H1 (cell line): ENCODE data around the gene FBXL17. TPM values are rescaled to one million over a fixed set of nuclear protein-coding genes. Genes with fewer than 3 reads are reported as not detected.

Experiments used
- CTCF ChIA-PET: fragments of 300-600 bp; sonication (Branson Sonifier 250); formaldehyde crosslinking; loops from one replicate; lab custom pipeline; 2021; ENCODE audit not compliant: partially characterized antibody; lab: Charles Lee
- POLR2A ChIA-PET: fragments of 300-600 bp; sonication (Branson Sonifier 250); formaldehyde crosslinking; loops from one replicate; lab custom pipeline; 2021; ENCODE audit warnings: inconsistent platforms; ENCODE audit not compliant: partially characterized antibody; lab: Charles Lee
- DNase-seq, 2 experiments: peaks; one replicate each; pipeline versions ENCODE4 v3.0.0 to v3.0.0-alpha.2; 2010 to 2022; ENCODE audit warnings: low spot score in 2 of 2, low read depth in 1 of 2, mixed read lengths in 1 of 2
- FAIRE-seq: peaks from 2 replicates; lab custom pipeline; 2011; peaks lifted over from hg19 to GRCh38; lab: Jason Lieb, UNC
- H2AFZ ChIP-seq: 2 replicates; pipeline ENCODE4 v1.8.1; 2012; ENCODE audit warnings: low read length, inconsistent platforms
- H2AK5ac ChIP-seq: 2 replicates; pipeline ENCODE4 v1.6.1; 2013; ENCODE audit warnings: low read depth, low read length
- H2BK120ac ChIP-seq: replicated peaks from 2 replicates; pipeline ENCODE3; 2013; ENCODE audit warnings: low read depth, low read length, inconsistent platforms
- H2BK12ac ChIP-seq: 2 replicates; pipeline ENCODE4 v1.6.1; 2013; ENCODE audit warnings: low read depth, low read length
- H2BK15ac ChIP-seq: 2 replicates; pipeline ENCODE4 v1.6.1; 2013; ENCODE audit warnings: low read length
- H2BK20ac ChIP-seq: 2 replicates; pipeline ENCODE4 v1.6.1; 2013; ENCODE audit warnings: low read length
- H2BK5ac ChIP-seq: 2 replicates; pipeline ENCODE4 v1.6.1; 2013; ENCODE audit warnings: low read depth, low read length
- H3K14ac ChIP-seq: 2 replicates; pipeline ENCODE4 v1.6.1; 2013; ENCODE audit warnings: inconsistent platforms; ENCODE audit not compliant: insufficient read length
- H3K18ac ChIP-seq: 2 replicates; pipeline ENCODE4 v1.6.1; 2013; ENCODE audit warnings: low read length; ENCODE audit errors: extremely low read depth
- H3K23ac ChIP-seq: 2 replicates; pipeline ENCODE4 v1.6.1; 2013; ENCODE audit warnings: inconsistent platforms; ENCODE audit not compliant: insufficient read length
- H3K23me2 ChIP-seq: 2 replicates; pipeline ENCODE4 v1.6.1; 2013; ENCODE audit warnings: low read depth, low read length
- H3K27ac ChIP-seq: 2 replicates; pipeline ENCODE4 v1.6.1; 2011; ENCODE audit warnings: low read depth, low read length, inconsistent platforms
- H3K27me3 ChIP-seq, 4 experiments: replicated peaks in 1 of 4; 1 replicate in 1 of 4; 2 replicates in 3 of 4; pipeline versions ENCODE4 v1.6.1 to v1.8.1; 2011 to 2013; ENCODE audit warnings: low read length in 3 of 4, mild to moderate bottlenecking in 3 of 4, inconsistent platforms in 2 of 4, mixed read lengths in 2 of 4, moderate library complexity in 1 of 4; ENCODE audit not compliant: control insufficient read depth in 3 of 4, insufficient read depth in 3 of 4; ENCODE audit errors: extremely low read depth in 1 of 4
- H3K36me3 ChIP-seq, 4 experiments: 2 replicates each; pipeline versions ENCODE4 v1.6.1 to v1.8.1; 2011 to 2013; ENCODE audit warnings: mild to moderate bottlenecking in 4 of 4, low read length in 3 of 4, moderate library complexity in 2 of 4, control low read depth in 1 of 4, inconsistent platforms in 1 of 4; ENCODE audit not compliant: insufficient read depth in 4 of 4, control insufficient read depth in 2 of 4
- H3K4ac ChIP-seq: replicated peaks from 2 replicates; pipeline ENCODE3; 2013; ENCODE audit warnings: low read length, low read depth, mixed read lengths, inconsistent platforms; ENCODE audit not compliant: insufficient read length
- H3K4me1 ChIP-seq, 4 experiments: replicated peaks in 1 of 4; 1 replicate in 1 of 4; 2 replicates in 3 of 4; pipeline versions ENCODE4 v1.6.1 to v1.8.1; 2011 to 2013; ENCODE audit warnings: low read length in 3 of 4, inconsistent platforms in 2 of 4, mixed read lengths in 1 of 4; ENCODE audit not compliant: insufficient read depth in 4 of 4, control insufficient read depth in 3 of 4
- H3K4me2 ChIP-seq, 2 experiments: 2 replicates each; pipeline versions ENCODE4 v1.6.1 to v1.8.1; 2011 to 2013; ENCODE audit warnings: low read depth in 2 of 2, low read length in 2 of 2, control low read depth in 1 of 2, inconsistent platforms in 1 of 2, mild to moderate bottlenecking in 1 of 2; ENCODE audit not compliant: insufficient read depth in 1 of 2
- H3K4me3 ChIP-seq, 4 experiments: fragments of 200-600, 300-600 bp in 1 of 4; sonication (generic), shearing (Covaris generic), sonication (Bioruptor Twin) in 1 of 4; 2 replicates each; pipeline versions ENCODE4 v1.5.1 to v1.8.1; 2011 to 2016; ENCODE audit warnings: low read length in 4 of 4, low read depth in 3 of 4, control low read depth in 2 of 4, inconsistent platforms in 2 of 4, mild to moderate bottlenecking in 2 of 4, mixed read lengths in 1 of 4, moderate library complexity in 1 of 4; ENCODE audit not compliant: insufficient read depth in 2 of 4; ENCODE audit errors: extremely low read depth in 1 of 4
- H3K56ac ChIP-seq: replicated peaks from 2 replicates; pipeline ENCODE3; 2013; ENCODE audit warnings: low read depth, mild to moderate bottlenecking, mixed read lengths, low read length, inconsistent platforms; ENCODE audit not compliant: insufficient read length
- H3K79me1 ChIP-seq: 2 replicates; pipeline ENCODE4 v1.6.1; 2013; ENCODE audit warnings: low read depth, low read length, control low read depth
- H3K79me2 ChIP-seq, 2 experiments: 2 replicates each; pipeline versions ENCODE4 v1.6.1 to v1.8.1; 2012 to 2013; ENCODE audit warnings: low read length in 2 of 2, mild to moderate bottlenecking in 2 of 2, inconsistent platforms in 1 of 2; ENCODE audit not compliant: insufficient read depth in 2 of 2, control insufficient read depth in 1 of 2
- H3K9ac ChIP-seq, 4 experiments: replicated peaks in 1 of 4; 1 replicate in 1 of 4; 2 replicates in 3 of 4; pipeline versions ENCODE4 v1.6.1 to v1.8.1; 2011 to 2013; ENCODE audit warnings: low read depth in 3 of 4, low read length in 3 of 4, control low read depth in 2 of 4, mild to moderate bottlenecking in 2 of 4, moderate library complexity in 2 of 4, inconsistent platforms in 1 of 4; ENCODE audit errors: extremely low read depth in 1 of 4
- H3K9me3 ChIP-seq, 2 experiments: 2 replicates each; pipeline versions ENCODE4 v1.6.1 to v1.8.1; 2012 to 2013; ENCODE audit warnings: mild to moderate bottlenecking in 2 of 2, moderate library complexity in 2 of 2, control low read depth in 1 of 2, inconsistent platforms in 1 of 2, low read depth in 1 of 2, low read length in 1 of 2, mixed read lengths in 1 of 2; ENCODE audit not compliant: insufficient read depth in 2 of 2
- H4K20me1 ChIP-seq, 2 experiments: replicated peaks in 1 of 2; 2 replicates each; pipeline versions ENCODE3 to v1.8.1; 2011 to 2013; ENCODE audit warnings: inconsistent platforms in 2 of 2, low read length in 2 of 2, mild to moderate bottlenecking in 1 of 2; ENCODE audit not compliant: insufficient read depth in 2 of 2, control insufficient read depth in 1 of 2
- H4K5ac ChIP-seq: 2 replicates; pipeline ENCODE4 v1.6.1; 2013; ENCODE audit warnings: low read length, low read depth, mixed read lengths, inconsistent platforms; ENCODE audit not compliant: insufficient read length
- H4K8ac ChIP-seq: 2 replicates; pipeline ENCODE4 v1.8.0; 2013; ENCODE audit warnings: mild to moderate bottlenecking, moderate library complexity, low read length, inconsistent platforms; ENCODE audit not compliant: insufficient read depth; ENCODE audit errors: extremely low read depth
- H4K91ac ChIP-seq: replicated peaks from 2 replicates; pipeline ENCODE3; 2013; ENCODE audit warnings: low read length, mixed read lengths, inconsistent platforms; ENCODE audit not compliant: insufficient read length
- CBX8 ChIP-seq: fragments of 300-800, 300-1000 bp; sonication (generic); IDR thresholded peaks from 2 replicates; pipeline ENCODE4 v1.7.1; 2016; ENCODE audit warnings: low read depth, low read length, borderline replicate concordance
- FOSL1 ChIP-seq: IDR thresholded peaks from 2 replicates; pipeline ENCODE4 v1.6.1; 2011; ENCODE audit warnings: mild to moderate bottlenecking, low read depth, low read length, moderate library complexity; ENCODE audit not compliant: insufficient read depth
- KDM1A ChIP-seq: fragments of 200-600, 300-600 bp; sonication (generic); IDR thresholded peaks from 2 replicates; pipeline ENCODE4 v1.7.1; 2016; ENCODE audit warnings: mild to moderate bottlenecking, low read length, borderline replicate concordance
- POLR2A ChIP-seq, 2 experiments: IDR thresholded peaks; 1 replicate in 1 of 2; 2 replicates in 1 of 2; pipeline ENCODE4 v1.6.1; 2011; ENCODE audit warnings: low read depth in 2 of 2, low read length in 2 of 2, mild to moderate bottlenecking in 2 of 2; ENCODE audit errors: control extremely low read depth in 1 of 2
- SP2 ChIP-seq: IDR thresholded peaks from 2 replicates; pipeline ENCODE4 v1.6.1; 2012; ENCODE audit warnings: mild to moderate bottlenecking, low read length, inconsistent platforms
- TBP ChIP-seq: IDR thresholded peaks from 2 replicates; pipeline ENCODE4 v1.6.1; 2011; ENCODE audit warnings: low read depth, low read length, improper control_type of control experiment
- TEAD4 ChIP-seq: IDR thresholded peaks from 2 replicates; pipeline ENCODE4 v1.6.1; 2012; ENCODE audit warnings: low read depth, low read length, inconsistent platforms, mixed read lengths
- YY1 ChIP-seq: IDR thresholded peaks from 2 replicates; pipeline ENCODE4 v1.6.1; 2011; ENCODE audit warnings: low read depth, mild to moderate bottlenecking, low read length
- polyA plus RNA-seq, 7 experiments: library from polyadenylated mRNA; depleted of rRNA in 3 of 7; stranded (reverse) in 5 of 7; unstranded in 2 of 7; fragments of >200 nt in 5 of 7; fragments of 200-250 nt in 2 of 7; gene quantifications; 1 replicate in 5 of 7; 2 replicates in 1 of 7; 4 replicates in 1 of 7; pipeline versions ENCODE4 v1.2.1 to v1.2.3, GENCODE V29; 2011 to 2013; ENCODE audit warnings: missing spikeins in 2 of 7, mixed read lengths in 2 of 7
- total RNA-seq: library from RNA; stranded (reverse); fragmentation: NEBNext Ultra II Directional; extraction: Animal tissue kit (Norgen Biotek cat#: 25700); gene quantifications from 2 replicates; pipeline ENCODE4 v1.2.1, GENCODE V29; 2021

The FBXL17 gene
- total and polyA plus RNA-seq, 2 of the 8 experiments (the other 6 are each of a cell fraction or from before 2014, with no cell fraction given) = 0.35 to 4.3 TPM

DNA sequence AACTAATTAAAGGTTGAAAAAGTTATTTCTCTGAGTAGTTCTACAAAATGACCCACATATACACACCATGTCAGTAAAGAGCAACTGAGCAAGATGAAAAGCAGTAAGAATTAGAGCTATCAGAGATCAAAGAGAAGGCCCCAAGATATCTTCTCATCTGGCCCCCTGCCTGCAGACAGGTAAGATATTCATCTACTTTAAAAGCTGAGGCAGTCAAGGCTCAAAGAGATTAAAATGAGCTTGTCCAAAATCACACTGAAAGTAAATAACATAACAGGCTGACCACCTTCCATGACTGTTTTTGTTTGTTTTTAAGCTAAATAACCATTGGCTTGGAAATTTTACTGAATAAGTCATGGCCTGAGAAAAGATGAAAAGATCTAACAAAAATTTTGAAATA, 266.2 kb downstream of the FBXL17 start:
- no peak overlapping the region for H3K4me2 ChIP-seq
- no peaks in the 10 kb centered on the region for H4K20me1 ChIP-seq
- no peaks in the 10 kb centered on the region for H3K27me3 ChIP-seq
- H2BK20ac ChIP-seq = no peak overlapping the region
- no peak overlapping the region for H3K14ac ChIP-seq
- H3K4me3 ChIP-seq = no peak overlapping the region
- H2BK120ac ChIP-seq = no peak overlapping the region
- H2BK15ac ChIP-seq = no peak overlapping the region
- H2AFZ ChIP-seq = no peak overlapping the region
- ChIA-PET POLR2A (no interaction called here), CTCF (interaction anchor here (0.6 to 1.4 kb wide), 2 partner anchors 35 to 168 kb away, joined by 3 read pairs; no protein-coding TSS in a partner anchor)
- no peak overlapping the region for H3K4ac ChIP-seq
- DNase-seq (no peak), FAIRE-seq (no peak)
- no peak overlapping the region for H2BK5ac ChIP-seq
- H3K79me2 ChIP-seq = no peaks in the 10 kb centered on the region
- H3K4me1 ChIP-seq = peaks cover 0 to 2% (median 0%) of the 10 kb centered on the region in 4 experiments; a peak in 1 of 7 replicates
- H3K9ac ChIP-seq = no peak overlapping the region
- no peaks in the 10 kb centered on the region for H3K23me2 ChIP-seq
- H3K36me3 ChIP-seq = no peaks in the 10 kb centered on the region
- H4K8ac ChIP-seq = no peak overlapping the region
- no peaks in the 10 kb centered on the region for H3K79me1 ChIP-seq
- H4K91ac ChIP-seq = no peak overlapping the region
- H4K5ac ChIP-seq = no peak overlapping the region
- H3K18ac ChIP-seq = no peak overlapping the region
- no peak overlapping the region for H2AK5ac ChIP-seq
- H3K9me3 ChIP-seq = peaks cover 0 to 5% of the 10 kb centered on the region in 2 experiments; a peak in 1 of 4 replicates
- no peak overlapping the region for H3K56ac ChIP-seq
- no peak overlapping the region for H3K23ac ChIP-seq
- no peak overlapping the region for H3K27ac ChIP-seq
- H2BK12ac ChIP-seq = no peak overlapping the region
- TF ChIP-seq CBX8 (no peak), KDM1A (no peak), TEAD4 (no peak), YY1 (no peak), POLR2A (IDR thresholded peaks at IDR 0.05; ENCODE audit: control extremely low read depth in 1 of 2, low read depth in 2 of 2, low read length in 2 of 2) (no peak), FOSL1 (no peak), TBP (no peak), SP2 (no peak)
